GM21515 (cell line): ENCODE results near the gene NEDD4L.

Experiments used
- ATAC-seq: cut with Tn5 transposase; IDR thresholded peaks from one replicate; pipeline ENCODE4 v1.9.1; 2021; ENCODE audit not compliant: unreplicated experiment

NEDD4L gene

GRCh38 chr18:58201733-58202730 is 158.0 kb downstream of the NEDD4L start:
- ATAC-seq = no peak

GRCh38 chr18:58204776-58205442 is 160.9 kb downstream of the NEDD4L start:
- ATAC-seq = no peak

DNA sequence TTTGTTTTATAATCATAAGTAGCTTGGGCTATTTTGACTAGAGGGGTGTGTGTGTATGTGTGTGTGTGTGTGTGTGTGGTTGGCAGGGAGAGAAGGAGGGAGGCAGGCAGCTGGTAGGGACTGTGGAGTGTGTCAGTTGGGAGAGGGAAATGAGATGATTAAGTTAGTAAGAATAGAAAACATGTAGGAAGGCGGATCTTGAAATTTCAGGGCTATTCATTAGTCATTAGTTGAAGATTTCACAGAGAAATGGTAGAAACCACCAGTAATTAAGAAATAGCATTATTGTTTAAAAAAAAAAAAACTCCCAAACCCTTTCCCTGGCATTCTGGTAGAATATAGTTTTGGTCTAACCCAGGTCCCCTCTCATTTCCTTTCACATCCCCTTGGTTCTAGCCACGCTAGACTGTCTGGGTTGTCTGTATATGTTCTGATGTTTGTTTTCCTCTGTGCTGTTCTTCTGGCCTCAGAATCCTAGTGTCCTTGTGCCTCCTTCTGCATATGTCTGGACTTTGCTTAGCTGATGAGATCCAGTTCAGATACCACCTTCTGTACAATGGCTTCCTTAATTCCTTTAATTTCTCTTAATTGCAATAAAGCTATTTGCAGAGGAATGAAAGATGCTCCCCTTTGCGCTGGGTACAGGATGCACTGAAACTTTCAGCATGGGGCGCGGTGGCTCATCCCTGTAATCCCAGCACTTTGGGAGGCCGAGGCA is 161.6 kb downstream of the NEDD4L start:
- ATAC-seq = no peak

DNA sequence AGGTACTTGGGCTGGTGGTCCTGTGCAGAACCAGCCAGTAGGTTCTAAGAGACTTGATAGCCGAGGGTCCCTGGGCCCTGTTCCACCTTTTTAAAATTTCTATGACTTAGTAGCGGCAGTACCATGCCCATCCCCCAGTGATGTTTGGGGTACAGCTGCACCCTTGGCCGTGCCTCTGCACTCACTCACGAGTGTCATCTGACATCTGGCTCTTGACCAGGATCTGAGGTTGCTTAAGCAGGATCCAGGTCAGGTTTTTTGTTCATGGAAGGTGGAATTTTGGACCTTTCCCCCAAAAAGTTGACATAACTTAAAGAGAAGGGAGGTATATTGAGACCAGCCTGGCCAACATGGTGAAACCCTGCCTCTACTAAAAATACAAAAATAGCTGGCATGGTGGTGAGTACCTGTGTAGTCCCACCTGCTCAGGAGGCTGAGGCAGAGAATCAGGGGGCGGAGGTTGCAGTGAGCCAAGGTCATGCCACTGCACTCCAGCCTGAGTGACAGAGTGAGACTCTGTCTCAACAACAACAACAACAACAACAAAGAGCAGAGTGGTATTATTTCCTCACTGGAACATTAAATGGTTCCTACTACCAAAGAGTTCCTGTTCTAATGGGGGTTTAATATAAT is 163.6 kb downstream of the NEDD4L start:
- no peak for ATAC-seq

GRCh38 chr18:58208207-58208932 is 164.3 kb downstream of the NEDD4L start:
- ATAC-seq = no peak

DNA sequence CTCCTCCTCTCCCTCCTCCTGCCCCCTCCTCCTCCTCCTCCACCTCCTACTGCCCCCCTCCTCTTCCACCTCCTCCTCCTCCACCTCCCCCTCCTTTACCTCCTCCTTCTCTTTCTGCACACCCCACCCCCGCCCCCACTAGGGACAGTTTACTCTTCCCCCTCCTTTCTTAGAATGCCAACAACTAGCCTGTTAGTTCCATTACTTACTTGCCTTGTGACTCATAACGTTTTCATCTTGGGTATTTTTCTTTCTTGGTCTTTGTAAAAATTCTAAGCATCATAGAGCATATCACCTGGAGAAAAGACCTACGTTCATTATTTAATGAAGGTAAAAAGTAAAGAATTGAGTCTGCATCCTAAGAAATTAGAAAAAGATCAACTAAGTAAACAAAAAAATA is 165.3 kb downstream of the NEDD4L start:
- no peak for ATAC-seq

GRCh38 chr18:58211510-58211909 is 167.5 kb downstream of the NEDD4L start:
- ATAC-seq = no peak

- no peak for ATAC-seq
Measured at GRCh38 chr18:58212274-58212673, 168.2 kb downstream of the NEDD4L start.

- no peak for ATAC-seq
Measured at GRCh38 chr18:58213440-58213839, 169.4 kb downstream of the NEDD4L start.

GRCh38 chr18:58215011-58215410 is 171.0 kb downstream of the NEDD4L start:
- no peak for ATAC-seq

- ATAC-seq = no peak
Measured at GRCh38 chr18:58216071-58216481, 172.1 kb downstream of the NEDD4L start.

DNA sequence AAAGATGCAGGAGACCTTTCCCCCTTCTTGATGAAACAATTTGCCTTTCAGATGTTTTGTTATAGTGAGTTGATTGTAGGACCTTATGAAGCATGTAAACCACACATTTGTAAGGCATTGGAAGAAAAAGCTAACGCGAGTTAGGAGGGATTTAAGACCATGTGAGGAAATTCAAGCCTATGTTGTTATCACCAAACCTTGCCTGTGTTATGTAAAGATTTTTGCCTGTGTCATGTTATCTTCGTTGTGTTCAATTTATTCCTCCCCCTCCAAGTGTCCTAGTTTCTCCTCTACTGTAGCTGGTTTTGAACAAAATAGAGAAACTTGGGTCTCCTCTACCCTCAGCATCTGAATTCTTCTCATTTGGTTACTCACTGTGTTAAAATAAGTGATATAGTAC is 173.0 kb downstream of the NEDD4L start:
- no peak for ATAC-seq

DNA sequence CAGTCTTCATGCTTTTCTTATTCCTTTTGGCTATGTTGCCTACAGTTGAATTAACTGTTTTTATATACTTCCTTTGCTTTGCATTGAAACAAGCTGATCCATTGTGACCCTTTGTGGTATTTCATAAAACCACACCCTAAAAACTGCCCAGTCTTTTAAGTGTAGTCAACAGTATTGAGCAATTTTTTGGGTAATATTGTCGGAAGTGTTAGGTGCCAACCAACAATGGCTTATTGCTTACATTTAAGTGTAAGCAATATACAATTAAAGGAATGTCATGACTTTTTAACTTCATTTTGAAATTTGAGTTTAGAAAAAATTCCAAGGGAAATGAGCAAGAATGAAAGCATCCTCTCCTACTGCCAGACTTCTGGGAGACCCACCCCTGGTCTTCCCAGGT is 174.1 kb downstream of the NEDD4L start:
- ATAC-seq = no peak

DNA sequence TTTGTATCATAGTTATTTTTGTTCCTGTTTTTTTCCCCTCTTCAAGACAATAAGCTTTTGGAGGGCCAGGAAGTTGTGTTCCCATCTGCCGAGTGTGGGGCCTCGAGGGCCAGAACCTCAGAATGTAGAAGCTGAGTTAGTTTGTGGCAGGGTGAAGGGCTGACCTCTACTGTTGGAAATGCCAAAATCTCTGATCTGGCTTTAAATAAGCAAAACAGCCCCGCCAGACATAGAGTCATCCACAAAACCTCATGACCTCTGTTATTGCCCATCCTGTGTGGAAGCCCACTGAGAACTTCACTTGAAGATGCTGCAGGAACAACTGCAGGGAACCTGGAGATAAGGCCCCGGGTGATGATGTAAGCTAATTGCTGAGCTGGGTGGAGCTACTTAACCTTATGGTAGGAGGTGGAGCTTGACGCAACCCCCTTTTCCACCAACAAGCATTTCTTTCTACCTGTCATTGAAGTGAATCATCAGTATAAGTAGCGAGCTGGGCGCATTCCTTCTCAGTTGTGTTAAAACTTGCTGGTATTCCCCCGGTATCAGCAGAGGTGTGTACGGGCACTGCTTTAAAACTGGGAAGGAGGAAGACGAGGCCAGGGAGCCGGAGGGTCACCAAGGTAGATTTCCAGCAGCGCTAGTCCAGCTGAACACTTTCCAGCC is 177.2 kb downstream of the NEDD4L start:
- ATAC-seq = no peak

- no peak for ATAC-seq
Measured at GRCh38 chr18:58222432-58223125, 178.6 kb downstream of the NEDD4L start.

DNA sequence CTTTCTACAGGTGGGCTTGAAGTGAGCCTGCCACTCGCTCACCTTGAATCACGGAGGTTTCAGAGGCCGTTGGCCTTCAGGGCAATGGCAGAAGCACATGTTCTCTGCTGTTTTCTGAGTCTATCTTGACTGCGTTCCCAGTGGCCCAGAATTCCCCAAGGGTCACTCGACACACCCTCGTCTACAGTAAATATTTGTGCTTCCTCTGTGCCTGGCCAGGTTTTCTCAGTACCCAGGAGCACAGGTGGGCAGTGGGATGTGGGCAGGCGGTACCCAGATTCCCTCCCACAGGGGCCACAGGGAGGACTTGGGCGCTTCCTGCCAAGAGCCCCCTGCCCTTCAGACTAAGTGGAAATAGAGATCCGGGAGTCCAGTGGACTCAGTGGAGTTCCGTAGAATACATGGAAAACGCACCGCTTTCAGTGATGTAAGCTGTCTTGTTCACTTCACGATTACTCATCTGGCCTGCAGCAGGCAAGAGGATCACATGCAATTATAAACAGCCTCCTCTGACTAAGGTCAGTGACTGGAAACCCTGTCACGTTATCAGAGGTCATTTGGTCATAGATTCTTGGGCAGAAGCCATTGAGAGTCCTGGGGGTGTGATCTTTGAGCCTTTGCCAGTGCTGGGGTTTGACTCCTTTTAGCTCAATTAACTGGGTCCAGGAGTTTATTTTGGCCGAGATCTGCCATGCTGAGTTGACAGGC is 179.8 kb downstream of the NEDD4L start:
- ATAC-seq = no peak

GRCh38 chr18:58224425-58224750 is 180.4 kb downstream of the NEDD4L start:
- ATAC-seq = no peak

- peak; percentile 80 for ATAC-seq
Measured at GRCh38 chr18:58225101-58225500, 181.1 kb downstream of the NEDD4L start.

DNA sequence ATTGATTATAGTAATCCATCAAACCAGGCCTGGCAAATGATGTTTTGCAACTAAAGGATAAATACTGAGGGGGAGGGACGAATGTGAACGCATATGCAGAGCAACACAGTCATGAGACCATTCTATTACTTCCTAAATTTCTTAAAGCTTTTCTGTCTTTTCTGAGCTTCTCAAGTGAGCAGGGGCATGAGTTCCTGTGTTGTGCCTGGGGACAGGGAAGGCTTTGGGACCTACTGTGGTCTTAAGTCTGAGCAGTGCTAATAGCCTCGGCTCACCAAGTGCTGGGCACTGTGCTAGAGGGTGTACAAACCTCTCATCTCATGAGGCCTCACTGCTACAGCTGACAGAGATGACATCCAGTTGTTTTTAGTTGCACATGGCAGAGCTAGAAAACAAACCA is 182.4 kb downstream of the NEDD4L start:
- ATAC-seq = no peak
